ENCODE data around the gene SEMA4D.
A peak's percentile ranks its signal among the peaks of the same experiment; 100 is the strongest.

Gene SEMA4D

GRCh38 chr9:89428901-89429890, 68.7 kb downstream of the SEMA4D start:
- DNase-seq: peak in 4 of 5 donors; percentile 45 to 60 (median 53)

- no peak for DNase-seq
Observed at GRCh38 chr9:89428222-89428761, 69.6 kb downstream of the SEMA4D start.

- peak in 3 of 5 donors; percentile 38 to 55 (median 42) for DNase-seq
Observed at GRCh38 chr9:89427621-89428221, 70.2 kb downstream of the SEMA4D start.

- peak in 1 of 5 donors; percentile 77 for DNase-seq
Observed at GRCh38 chr9:89426384-89426961, 71.4 kb downstream of the SEMA4D start.

GRCh38 chr9:89425921-89426383, 72.0 kb downstream of the SEMA4D start:
- DNase-seq: no peak

GRCh38 chr9:89425024-89425805, 72.7 kb downstream of the SEMA4D start:
- no peak for DNase-seq

GRCh38 chr9:89422151-89422975, 75.5 kb downstream of the SEMA4D start:
- DNase-seq: peak in 2 of 5 donors; percentile 37 to 87

GRCh38 chr9:89421595-89421994, 76.3 kb downstream of the SEMA4D start:
- DNase-seq: peak in 1 of 5 donors; percentile 43

- no peak for DNase-seq
Observed at GRCh38 chr9:89420397-89421178, 77.3 kb downstream of the SEMA4D start.

GRCh38 chr9:89419978-89420394, 77.9 kb downstream of the SEMA4D start:
- peak in 1 of 5 donors; percentile 66 for DNase-seq

GRCh38 chr9:89418882-89419640, 78.9 kb downstream of the SEMA4D start:
- peak; percentile 45 to 83 (median 57) for DNase-seq

- no peak for DNase-seq
Observed at GRCh38 chr9:89418474-89418845, 79.5 kb downstream of the SEMA4D start.

- DNase-seq: peak in 1 of 5 donors; percentile 39
Observed at GRCh38 chr9:89417832-89418473, 80.0 kb downstream of the SEMA4D start.

GRCh38 chr9:89414670-89415324, 83.1 kb downstream of the SEMA4D start:
- DNase-seq: no peak

GRCh38 chr9:89413963-89414638, 83.8 kb downstream of the SEMA4D start:
- no peak for DNase-seq

- DNase-seq: no peak
Observed at GRCh38 chr9:89412951-89413350, 85.0 kb downstream of the SEMA4D start.

GRCh38 chr9:89412541-89412940, 85.4 kb downstream of the SEMA4D start:
- no peak for DNase-seq

- DNase-seq: no peak
Observed at GRCh38 chr9:89411759-89412158, 86.2 kb downstream of the SEMA4D start.
